ENCODE data around the gene MEF2A.

- TF ChIP-seq POLR2A (IDR thresholded peaks at IDR 0.05; ENCODE audit: low read depth, low read length) (no peak), POLR2AphosphoS5 (IDR thresholded peaks at IDR 0.05; ENCODE audit: low read depth, low read length) (no peak), TAF1 (IDR thresholded peaks at IDR 0.05; ENCODE audit: low read depth, low read length) (no peak)
Observed at GRCh38 chr15:99673111-99673510, 107.3 kb downstream of the MEF2A start.
